ENCODE results near the gene RFNG.

The RFNG gene

DNA sequence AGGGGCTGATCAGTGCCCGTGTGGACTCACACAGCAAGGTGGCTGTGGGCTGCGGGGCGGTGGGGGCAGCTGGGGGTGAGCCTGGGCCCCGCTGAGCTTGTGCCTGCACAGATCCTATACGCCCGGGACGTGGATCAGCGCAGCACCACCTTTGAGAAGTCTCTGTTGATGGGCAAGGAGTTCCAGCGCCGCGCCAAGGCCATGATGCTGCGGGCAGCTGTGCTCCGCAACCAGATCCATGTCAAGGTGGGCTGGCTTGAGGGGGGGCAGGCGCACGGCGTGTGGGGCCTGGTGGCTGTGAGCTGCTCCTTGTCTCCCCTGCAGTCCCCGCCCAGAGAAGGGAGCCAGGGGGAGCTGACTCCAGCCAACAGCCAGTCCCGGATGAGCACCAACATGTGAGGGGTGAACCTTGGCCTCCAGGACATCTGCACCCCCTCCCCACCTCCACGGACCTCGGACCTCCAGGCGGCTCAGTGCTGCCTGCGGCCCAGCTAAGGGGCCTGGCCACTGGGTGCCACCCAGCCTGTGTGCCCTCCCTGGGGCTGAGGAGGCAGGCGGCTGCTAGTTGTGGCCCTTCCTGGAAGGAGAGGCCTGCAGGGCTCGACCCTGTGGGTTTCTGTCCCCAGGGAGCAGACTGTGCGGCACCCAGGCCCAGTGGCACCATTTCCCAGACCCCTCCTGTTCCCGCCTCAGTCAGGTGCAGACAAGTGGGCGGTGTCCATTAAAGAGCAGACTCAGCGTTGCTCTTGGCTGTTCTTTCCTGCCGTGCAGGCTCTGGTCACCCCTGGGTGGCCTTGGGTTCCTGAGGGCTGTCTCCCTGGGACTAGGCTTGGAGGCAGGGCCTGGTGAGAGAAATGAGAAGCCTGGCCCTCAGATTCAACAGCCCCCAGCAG is 5.4 kb upstream of the RFNG start:
- FAIRE-seq: no peak

DNA sequence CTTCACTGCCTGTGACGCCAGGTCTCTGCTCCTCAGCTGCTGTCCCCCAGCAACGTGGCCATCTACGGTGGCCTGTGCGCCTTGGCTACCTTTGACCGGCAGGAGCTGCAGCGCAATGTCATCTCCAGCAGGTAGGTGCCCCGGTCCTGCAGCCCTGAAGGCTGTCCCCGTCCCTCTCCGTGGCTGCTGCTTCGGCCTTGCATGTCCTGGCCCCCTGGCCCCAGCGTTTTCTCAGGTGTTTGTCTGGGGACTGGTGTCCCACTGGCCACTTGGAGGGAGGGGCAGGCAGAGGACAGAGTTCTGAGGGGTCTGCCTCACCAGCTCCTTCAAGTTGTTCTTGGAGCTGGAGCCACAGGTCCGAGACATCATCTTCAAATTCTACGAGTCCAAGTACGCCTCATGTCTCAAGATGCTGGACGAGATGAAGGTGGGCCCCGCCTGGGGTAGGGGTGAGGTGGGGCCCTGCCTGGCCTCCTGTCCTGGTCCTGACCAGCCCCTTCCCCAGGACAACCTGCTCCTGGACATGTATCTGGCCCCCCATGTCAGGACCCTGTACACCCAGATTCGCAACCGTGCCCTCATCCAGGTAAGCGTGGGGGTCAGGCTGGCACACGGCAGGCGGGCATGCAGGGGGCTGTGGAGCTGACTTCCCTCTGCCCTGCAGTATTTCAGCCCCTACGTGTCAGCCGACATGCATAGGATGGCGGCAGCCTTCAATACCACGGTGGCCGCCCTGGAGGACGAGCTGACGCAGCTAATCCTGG is 4.5 kb upstream of the RFNG start:
- no peak for FAIRE-seq

DNA sequence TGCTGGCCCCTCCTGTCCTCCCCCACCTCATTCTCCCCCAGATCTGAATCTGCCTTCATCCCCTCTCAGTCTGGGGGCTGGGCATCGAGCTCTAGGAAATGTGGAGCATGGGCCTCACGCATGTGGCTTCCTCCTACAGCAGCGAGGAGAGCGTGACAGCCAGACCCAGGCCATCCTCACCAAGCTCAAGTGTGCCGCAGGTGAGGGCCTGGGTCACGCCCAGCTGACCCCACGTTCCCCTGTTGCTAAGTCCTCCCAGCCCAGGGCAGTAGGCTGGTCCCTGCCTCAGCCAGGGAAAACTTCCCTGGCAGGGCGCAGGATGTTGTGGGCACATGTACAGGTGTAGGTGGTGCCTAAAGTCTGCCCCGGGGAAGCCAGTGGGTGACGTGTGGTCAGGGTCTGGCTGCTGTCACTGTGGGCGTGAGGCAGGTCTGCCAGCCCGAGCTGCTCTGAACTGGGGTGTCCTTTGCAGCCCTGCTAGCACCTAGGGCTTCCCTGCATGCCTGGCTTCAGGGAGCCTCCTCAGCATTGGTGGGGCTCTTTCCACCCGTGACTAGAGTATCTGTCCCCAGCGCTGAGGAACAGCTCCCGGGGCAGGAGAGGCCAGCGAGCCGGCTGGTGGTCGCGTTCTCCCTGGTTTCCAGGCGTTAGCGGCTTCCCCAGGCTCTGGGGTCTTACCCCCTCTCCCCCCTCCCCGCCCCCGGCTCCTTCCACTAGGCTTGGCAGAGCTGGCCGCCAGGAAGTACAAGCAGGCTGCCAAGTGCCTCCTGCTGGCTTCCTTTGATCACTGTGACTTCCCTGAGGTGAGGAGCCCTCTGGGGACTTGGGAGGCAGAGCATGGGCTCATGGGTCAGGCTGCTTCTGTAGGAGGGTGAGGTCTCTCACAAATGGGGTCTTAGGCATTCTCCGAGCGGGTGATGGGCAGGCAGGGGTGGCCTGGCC is 3.7 kb upstream of the RFNG start:
- no peak for FAIRE-seq

DNA sequence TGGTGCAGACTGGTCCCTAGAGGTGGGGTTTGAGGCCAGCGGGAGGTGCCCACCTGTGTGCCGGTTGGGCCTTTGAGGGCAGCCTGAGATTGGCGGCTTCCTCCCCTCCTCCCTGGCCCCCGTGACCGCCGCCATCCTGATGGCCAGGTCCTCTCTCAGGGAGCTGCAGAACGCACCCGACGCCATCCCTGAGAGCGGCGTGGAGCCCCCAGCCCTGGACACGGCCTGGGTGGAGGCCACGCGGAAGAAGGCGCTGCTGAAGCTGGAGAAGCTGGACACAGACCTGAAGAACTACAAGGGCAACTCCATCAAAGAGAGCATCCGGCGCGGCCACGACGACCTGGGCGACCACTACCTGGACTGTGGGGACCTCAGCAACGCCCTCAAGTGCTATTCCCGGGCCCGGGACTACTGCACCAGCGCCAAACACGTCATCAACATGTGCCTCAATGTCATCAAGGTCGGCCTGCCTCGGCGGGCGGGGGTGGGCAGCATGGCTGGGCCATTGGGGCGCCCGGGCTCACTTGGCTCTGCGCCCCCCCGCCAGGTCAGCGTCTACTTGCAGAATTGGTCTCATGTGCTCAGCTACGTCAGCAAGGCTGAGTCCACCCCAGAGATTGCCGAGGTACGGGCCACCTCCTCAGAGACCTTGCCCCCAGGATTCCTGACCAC is 2.9 kb upstream of the RFNG start:
- FAIRE-seq: no peak

DNA sequence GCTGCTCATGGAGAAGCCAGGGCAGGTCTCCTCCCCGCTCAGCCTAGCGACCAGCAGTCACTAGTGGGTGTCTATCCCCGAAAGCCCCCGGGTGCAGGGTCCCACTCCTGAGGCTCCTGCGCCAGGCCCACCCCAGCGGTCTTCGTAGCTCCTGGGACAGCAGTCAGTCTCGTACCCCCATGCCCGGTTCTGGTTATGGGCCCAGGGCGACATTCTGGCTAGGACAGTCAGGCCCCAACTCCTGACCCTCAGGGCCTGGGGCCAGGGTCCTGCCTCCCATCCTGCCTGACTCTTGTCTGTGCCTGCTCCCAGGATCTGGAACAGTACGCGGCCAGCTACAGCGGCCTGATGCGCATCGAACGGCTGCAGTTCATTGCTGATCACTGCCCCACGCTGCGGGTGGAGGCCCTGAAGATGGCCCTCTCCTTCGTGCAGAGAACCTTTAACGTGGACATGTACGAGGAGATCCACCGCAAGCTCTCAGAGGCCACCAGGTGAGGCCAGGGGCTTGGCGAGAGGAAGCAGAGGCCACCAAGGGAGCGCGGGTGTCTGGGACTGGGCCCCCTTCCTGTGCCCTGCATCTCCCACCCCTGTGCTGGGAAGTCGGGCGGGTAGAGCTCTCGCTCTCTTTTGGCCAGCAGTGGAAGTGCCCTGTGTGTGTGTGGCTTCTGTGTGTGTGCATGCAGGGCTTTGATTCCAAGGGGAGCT is 2.1 kb upstream of the RFNG start:
- FAIRE-seq: no peak

DNA sequence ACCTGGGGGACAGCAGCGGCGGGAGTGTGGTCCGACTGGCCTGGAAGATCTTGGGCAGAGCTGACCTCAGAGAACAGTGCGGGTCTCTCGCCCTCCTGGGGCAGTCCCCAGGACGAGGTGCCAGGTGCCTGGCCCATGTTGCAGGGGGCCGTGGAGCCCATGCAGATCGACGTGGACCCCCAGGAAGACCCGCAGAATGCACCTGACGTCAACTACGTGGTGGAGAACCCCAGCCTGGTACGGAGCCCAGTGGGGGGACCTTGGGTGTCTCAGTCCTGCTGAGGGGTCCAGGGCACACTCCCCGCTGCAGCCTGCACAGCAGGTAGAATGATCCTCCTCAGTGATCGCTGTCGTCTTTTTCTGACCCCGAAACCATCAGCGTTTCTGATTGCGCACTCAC is 1.5 kb upstream of the RFNG start:
- FAIRE-seq: no peak

DNA sequence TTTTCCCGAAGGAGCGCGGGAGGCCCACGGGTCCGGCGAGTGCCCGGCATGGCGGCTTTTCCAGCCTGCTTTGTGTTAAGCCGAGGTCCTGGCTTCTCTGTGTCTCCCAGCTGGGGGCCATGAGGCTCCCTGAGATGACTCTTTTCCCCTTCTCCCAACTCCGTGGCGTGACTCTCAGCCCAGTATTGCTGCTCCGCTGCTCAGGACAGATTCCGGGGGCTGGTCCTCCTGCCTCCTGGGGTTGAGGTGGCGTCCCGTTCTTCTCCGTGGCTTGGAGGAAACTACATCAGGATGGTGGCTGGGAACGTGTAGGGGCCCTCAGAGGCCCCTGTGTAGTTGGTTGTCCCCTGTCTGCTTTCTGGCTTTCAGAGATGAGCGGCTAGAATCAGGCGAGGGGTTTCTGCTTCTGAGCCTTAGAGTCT is 1.0 kb upstream of the RFNG start:
- no peak for FAIRE-seq

DNA sequence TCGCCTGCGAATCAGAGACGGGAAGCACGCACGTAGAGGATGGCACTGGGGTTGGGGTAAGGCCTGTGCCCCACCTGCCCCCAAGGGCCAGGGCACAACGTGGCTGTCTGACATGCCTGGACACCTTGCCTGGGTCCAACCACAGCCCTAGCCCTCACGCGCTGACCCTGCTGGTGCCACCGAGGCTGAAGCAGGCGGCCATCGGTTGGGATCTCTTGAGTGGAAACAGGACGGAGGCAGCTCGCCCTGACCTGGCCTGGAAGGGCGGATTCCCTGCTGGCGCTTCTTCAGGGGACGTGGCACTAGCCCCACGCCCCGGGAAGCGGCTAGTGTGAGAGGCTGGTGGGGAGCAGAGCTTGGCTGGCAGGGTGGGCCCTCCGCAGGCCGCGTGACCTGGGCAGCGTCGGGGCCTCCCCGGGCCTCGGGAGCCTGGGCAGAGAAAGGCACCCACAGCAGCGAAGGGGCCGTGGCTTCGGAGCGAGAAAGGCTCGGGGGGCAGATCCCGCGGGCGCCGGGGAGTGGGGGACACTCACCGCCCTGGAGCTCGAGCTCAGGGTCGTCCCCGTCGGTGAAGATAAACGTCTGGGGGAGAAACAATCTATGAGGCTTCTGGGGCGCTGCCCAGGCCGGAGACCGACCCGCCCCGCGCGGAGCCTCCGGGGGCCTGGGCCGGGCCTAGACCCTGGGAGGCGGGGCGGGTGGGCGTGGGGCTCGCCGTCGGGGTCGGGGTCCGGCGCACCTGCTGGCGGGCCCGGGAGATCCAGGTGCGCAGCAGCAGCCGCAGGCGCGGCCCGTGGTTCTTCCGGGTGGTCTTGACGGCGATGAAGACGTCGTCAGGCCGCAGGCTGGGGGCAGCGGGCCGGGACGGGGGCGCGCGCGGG is 610 bp downstream of the RFNG start:
- no peak for FAIRE-seq

DNA sequence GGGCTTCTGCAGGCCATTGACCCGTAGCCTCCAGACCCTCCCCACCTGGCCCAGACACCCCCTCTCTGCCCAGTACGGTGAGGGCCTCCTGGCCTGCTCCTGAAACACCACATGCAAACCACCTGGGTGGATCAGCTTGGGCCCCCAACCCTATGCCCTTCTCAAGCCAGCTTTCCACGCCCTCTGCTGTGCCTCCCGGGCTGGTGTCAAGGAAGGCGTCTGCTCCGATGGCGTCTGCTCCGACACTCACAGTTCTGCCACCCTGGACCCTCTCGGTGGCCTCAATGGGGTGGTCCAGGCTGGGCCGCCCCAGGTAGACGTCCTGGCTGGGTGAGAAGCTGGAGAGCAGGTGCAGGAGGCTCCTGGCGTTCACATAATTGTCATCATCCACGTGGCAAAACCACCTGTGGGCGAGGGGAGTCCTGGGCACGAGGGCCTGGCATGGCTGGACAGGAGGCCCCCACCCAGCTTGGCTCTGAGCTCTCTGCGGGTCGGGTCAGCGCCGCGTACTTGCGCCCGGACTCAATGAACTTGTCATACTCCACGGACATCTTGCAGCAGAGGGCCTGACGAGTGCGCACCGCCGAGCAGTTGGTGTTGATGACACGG is 1.4 kb downstream of the RFNG start:
- FAIRE-seq: no peak

DNA sequence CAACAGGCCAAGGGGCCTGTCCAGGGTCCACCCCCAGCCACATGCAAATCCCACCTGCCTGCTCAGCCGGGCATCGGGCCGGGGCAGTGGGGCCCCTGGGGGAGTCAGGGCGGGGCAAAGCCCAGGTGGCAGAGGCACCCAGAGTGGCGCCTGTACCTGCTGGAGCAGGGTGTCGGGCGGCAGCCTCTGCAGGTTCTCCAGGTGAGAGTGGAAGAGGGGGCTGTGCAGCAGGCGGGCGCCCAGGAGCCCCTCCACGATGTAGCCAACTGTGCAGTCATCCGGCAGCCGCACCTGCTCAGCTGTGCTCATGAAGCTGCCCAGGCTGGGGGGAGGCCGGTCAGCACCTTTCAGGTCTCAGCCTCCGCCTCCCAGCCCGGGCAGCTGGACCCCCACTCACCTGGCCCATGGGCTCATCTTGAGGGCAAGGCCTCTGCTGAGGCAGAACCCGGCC is 2.1 kb downstream of the RFNG start:
- no peak for FAIRE-seq

DNA sequence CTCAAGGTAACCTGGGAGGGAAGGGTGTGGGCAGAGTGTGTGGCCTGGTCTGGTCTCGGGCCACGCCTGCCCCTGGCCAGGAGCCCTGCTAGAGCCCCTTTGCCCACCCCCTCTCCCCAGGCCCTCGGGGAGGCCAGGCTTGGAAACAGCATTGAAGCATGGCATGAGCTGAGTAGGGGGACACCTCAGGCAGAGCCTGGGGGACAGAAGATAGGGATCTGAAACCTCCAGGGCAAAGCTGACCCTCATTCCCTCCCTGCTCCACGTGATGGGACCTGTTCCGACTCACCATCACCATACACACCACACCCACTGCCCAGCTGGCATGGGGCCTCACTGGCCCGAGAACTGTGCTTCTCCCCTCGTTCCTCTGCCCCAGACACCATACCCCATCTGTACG is 2.5 kb downstream of the RFNG start:
- no peak for FAIRE-seq

DNA sequence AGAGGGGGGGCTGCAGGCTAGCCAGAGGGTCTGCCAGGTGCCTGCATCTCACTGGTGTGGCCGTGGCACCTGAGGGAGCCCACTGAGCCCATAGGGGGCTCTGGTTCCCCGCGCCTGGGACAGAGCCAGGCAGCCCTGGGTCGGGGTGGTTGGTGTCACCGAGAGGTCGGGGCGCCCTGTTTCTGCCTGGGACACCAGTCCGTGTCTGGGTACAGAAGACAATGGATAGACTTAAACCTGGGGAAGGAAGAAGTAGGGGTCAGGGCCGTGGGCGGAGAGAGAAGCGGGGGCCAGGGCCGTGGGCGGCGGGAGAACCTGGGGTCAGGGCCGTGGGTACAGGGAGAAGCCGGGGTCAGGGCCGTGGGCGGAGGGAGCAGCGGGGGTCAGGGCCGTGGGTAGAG is 3.0 kb downstream of the RFNG start:
- no peak for FAIRE-seq

DNA sequence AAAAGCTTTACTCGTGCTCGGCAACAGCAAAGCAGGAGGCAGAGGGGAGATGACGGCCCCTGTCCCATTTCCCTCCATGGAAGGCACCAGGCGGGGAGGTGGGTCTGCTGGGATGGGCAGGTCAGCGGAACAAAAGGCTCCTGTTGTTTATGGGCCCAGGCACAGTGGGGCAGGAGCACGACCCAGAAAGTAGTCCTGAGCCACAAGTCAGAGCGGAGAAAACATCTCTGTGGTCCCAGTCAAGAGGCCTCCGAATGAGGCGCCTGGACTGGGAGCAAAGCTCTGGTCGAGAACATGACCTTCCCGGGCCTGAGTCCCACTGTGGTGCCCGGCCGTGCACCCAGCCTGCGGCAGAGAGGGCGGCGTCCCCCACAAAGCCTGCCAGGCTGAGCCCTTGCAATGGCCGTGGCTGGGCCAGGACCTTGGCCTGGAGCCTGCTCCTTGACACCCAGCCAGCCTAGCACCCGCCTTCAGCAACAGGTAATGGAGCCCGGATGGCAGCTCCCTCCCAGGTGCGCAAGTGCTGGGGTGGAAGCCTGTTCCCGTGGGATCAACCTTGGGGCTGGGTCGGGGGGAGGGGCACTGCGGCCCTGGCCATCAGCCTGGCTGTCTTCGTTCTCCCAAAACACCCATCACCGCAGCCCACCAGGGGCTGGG is 3.6 kb downstream of the RFNG start:
- no peak for FAIRE-seq

DNA sequence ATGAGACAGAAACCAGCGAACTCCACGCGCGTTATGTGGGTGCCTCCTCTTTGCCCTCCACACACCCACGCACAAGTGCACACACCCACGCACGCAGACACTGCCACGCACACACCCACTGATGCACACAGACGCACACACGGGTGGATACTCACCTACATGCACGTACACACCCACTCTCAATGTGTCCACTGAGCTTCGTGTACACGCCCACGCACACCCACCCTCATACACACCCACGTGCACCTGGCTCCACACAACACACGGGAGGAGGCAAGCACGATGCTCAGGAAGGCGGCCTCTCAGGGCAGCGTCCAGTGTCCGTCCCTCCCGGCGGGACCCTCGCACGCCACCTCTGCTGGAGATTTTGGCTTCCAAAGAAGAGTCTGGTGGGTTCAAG is 4.2 kb downstream of the RFNG start:
- no peak for FAIRE-seq

DNA sequence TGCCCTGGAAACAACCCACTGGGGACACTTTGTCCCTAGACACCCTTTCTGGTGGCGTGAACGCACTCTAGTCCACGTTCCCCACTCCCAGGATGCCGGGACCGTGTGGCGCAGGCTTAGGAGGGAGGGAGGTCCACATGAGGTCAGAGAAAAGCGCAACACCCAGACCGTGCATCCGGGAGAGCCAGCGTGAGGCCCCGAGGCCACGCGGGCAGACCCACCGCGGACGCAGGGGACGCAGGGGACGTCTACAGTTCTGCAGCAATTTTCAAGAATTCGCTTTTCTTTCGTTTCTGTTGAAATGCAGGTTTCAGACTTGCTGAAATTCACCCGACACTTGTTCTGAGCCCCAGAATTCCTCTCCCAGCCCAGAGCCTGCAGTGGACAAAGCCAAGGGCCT is 4.7 kb downstream of the RFNG start:
- no peak for FAIRE-seq

DNA sequence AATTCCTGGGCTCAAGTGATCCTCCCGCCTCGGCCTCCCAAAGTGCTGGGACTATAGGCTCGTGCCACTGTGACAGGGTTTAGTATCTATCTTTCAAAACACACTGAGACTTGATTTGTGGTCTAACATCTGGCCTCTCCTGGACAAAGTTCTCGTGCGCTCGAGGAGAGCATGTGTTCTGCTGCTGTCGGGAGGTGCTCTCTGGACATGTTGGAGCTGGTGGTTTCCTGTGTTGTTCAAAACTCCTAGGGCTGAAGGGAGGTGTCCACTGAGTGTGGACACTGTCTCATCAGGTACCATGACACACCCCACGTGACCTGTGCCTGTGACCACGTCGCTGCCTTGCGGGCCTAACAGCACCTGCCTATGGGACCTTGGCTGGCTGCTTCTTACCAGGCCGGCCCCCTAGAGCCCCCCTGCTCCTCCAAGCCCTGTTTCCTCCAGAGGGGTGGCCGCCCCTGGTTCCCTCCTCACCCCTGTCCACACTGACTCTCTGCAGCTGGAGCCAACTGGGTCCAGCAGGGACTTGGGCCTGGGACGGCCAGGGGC is 5.6 kb downstream of the RFNG start:
- FAIRE-seq: no peak

DNA sequence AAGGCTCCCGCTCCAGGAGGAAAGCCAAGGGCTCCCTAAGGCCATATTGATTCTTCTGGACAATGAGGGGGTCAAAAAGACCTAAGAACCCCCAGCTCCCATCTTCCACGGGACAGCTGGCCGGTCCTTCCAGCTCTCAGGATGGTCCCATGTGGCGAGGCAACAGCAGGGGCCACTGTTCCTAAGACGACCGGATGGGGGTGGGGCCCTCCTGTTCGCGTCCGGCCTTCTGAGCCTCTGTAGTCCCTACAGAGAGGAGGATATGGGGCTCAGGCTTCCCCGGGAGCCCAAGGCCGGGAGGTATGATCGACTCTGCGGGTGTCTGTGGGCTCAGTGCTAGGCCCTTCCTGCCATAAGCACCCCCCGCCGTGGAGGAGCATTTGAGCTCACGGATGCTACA is 8.1 kb downstream of the RFNG start:
- FAIRE-seq: no peak

DNA sequence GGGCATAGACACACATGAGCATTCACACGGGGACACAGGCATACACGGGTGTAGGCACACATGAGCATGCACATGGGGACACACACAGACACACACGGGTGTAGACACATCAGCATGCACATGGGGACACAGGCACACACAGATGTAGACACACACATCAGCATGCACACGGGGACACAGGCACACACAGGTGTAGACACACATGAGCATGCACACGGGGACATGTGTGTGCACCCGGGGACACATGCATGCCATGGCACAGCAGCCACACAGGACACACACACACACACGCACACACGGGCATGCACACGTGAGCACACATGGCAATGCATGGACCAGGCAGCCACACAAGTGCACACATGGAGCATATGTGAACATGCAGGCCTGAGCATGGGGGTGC is 9.0 kb downstream of the RFNG start:
- FAIRE-seq: no peak

DNA sequence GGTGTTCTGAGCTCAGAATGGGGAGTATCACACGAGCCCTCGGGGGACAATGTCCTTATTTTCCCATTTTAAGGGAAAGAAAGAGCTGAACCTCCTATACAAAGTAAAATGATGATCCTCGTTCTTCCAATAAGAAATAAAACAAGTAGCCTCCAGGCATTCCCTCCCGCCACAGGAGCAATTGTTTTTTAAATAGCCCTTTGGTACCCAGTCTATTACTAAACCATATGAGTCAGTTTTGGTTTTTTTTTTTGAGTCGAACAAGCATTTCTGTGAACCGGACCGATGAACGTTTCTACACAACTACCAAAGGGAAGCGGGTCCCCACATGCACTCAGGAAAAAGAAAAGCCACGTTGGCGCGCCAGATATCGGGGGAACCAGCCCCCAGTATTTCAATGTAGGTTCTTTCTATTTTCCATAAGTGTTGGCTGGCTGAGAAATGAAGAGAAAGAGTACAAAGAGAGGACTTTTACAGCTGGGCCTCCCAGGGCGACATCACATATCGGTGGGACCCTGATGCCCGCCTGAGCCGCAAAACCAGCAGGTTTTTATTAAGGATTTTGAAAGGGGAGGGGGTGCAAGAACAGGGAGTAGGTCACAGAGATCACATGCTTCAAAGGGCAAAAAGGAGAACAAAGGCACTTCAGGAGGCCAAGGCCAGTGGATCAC is 10.3 kb downstream of the RFNG start:
- no peak for FAIRE-seq
